ENCODE measurements around the gene P4HA2. TPM values are rescaled to one million over a fixed set of nuclear protein-coding genes. Genes with fewer than 3 reads are reported as not detected.
A peak's percentile ranks its signal among the peaks of the same experiment; 100 is the strongest.
"Not testable (repeated sequence)": the region's sequence is repeated elsewhere in the genome, so short reads cannot be mapped to it uniquely, and the experiment has no call there.

The P4HA2 gene
- total RNA-seq, 1 donor from 2014 or later, result 49.5 TPM

GRCh38 chr5:132176521-132176945 is 51.1 kb downstream of the P4HA2 start:
- peak; percentile 73 for DNase-seq
- peak overlapping the region; percentile 71 for H3K4me3 Mint-ChIP-seq
- intact Hi-C loops (cut with micrococcal nuclease), result loop anchor here (2.0 kb wide), 2 partner anchors 62 to 78 kb away; no protein-coding TSS in a partner anchor
- peaks cover 9% of the 10 kb centered on the region for H3K27me3 Mint-ChIP-seq
- H3K36me3 Mint-ChIP-seq (ENCODE audit: low read depth), result peaks cover 4% of the 10 kb centered on the region
- peak overlapping the region; percentile 80 for H3K27ac Mint-ChIP-seq
- no peaks in the 10 kb centered on the region for H3K9me3 Mint-ChIP-seq
- H3K4me1 Mint-ChIP-seq, result peaks cover 33% of the 10 kb centered on the region

GRCh38 chr5:132162945-132163344 is 64.7 kb downstream of the P4HA2 start:
- Mint-ChIP-seq H3K27me3 (peaks cover 19% of the 10 kb centered on the region), H3K9me3 (peaks cover 14% of the 10 kb centered on the region), H3K27ac (no peak overlapping the region), H3K4me3 (no peak overlapping the region), H3K36me3 (ENCODE audit: low read depth) (peaks cover 1% of the 10 kb centered on the region), H3K4me1 (peaks cover 2% of the 10 kb centered on the region)
- intact Hi-C loops (cut with micrococcal nuclease), result no loop called here
- no peak for DNase-seq

- Mint-ChIP-seq H3K27me3 (peaks cover 21% of the 10 kb centered on the region), H3K9me3 (peaks cover 17% of the 10 kb centered on the region)
- H3K27ac Mint-ChIP-seq; H3K4me3 Mint-ChIP-seq; H3K4me1 Mint-ChIP-seq; H3K36me3 Mint-ChIP-seq (ENCODE audit: low read depth); intact Hi-C loops (cut with micrococcal nuclease); DNase-seq: not testable (repeated sequence)
Measured at GRCh38 chr5:132161574-132162326, 65.9 kb downstream of the P4HA2 start.

GRCh38 chr5:132156413-132156812 is 71.2 kb downstream of the P4HA2 start:
- no peak for DNase-seq
- intact Hi-C loops (cut with micrococcal nuclease), result no loop called here
- peaks cover 11% of the 10 kb centered on the region for H3K36me3 Mint-ChIP-seq (ENCODE audit: low read depth)
- peaks cover 2% of the 10 kb centered on the region for H3K4me1 Mint-ChIP-seq
- peaks cover 44% of the 10 kb centered on the region for H3K9me3 Mint-ChIP-seq
- peaks cover 26% of the 10 kb centered on the region for H3K27me3 Mint-ChIP-seq
- no peak overlapping the region for H3K4me3 Mint-ChIP-seq
- no peak overlapping the region for H3K27ac Mint-ChIP-seq

GRCh38 chr5:132150565-132150964 is 77.1 kb downstream of the P4HA2 start:
- Mint-ChIP-seq H3K27ac (no peak overlapping the region), H3K4me3 (no peak overlapping the region), H3K36me3 (ENCODE audit: low read depth) (peaks cover 9% of the 10 kb centered on the region), H3K27me3 (peaks cover 40% of the 10 kb centered on the region), H3K4me1 (no peaks in the 10 kb centered on the region), H3K9me3 (peaks cover 39% of the 10 kb centered on the region)
- intact Hi-C loops (cut with micrococcal nuclease), result no loop called here
- DNase-seq, result no peak

- Mint-ChIP-seq H3K4me1 (no peaks in the 10 kb centered on the region), H3K4me3 (no peak overlapping the region), H3K27me3 (peaks cover 32% of the 10 kb centered on the region), H3K27ac (no peak overlapping the region), H3K9me3 (peaks cover 26% of the 10 kb centered on the region), H3K36me3 (ENCODE audit: low read depth) (peaks cover 4% of the 10 kb centered on the region)
- intact Hi-C loops (cut with micrococcal nuclease), result no loop called here
- DNase-seq, result no peak
Measured at GRCh38 chr5:132147663-132148062, 80.0 kb downstream of the P4HA2 start.

- intact Hi-C loops (cut with micrococcal nuclease); H3K4me3 Mint-ChIP-seq; H3K4me1 Mint-ChIP-seq; DNase-seq; H3K27ac Mint-ChIP-seq; H3K36me3 Mint-ChIP-seq (ENCODE audit: low read depth): not testable (repeated sequence)
- Mint-ChIP-seq H3K9me3 (peaks cover 23% of the 10 kb centered on the region), H3K27me3 (peaks cover 29% of the 10 kb centered on the region)
Measured at GRCh38 chr5:132145326-132145725, 82.3 kb downstream of the P4HA2 start.

- DNase-seq, result no peak
- H3K4me3 Mint-ChIP-seq, result no peak overlapping the region
- H3K4me1 Mint-ChIP-seq, result peaks cover 4% of the 10 kb centered on the region
- H3K36me3 Mint-ChIP-seq (ENCODE audit: low read depth), result peaks cover 9% of the 10 kb centered on the region
- H3K27me3 Mint-ChIP-seq, result peaks cover 33% of the 10 kb centered on the region
- intact Hi-C loops (cut with micrococcal nuclease), result no loop called here
- H3K27ac Mint-ChIP-seq, result no peak overlapping the region
- peaks cover 36% of the 10 kb centered on the region for H3K9me3 Mint-ChIP-seq
Measured at GRCh38 chr5:132143148-132143547, 84.5 kb downstream of the P4HA2 start.

GRCh38 chr5:132142459-132142858 is 85.2 kb downstream of the P4HA2 start:
- Mint-ChIP-seq H3K36me3 (ENCODE audit: low read depth) (peaks cover 9% of the 10 kb centered on the region), H3K27ac (no peak overlapping the region), H3K9me3 (peaks cover 38% of the 10 kb centered on the region), H3K27me3 (peaks cover 30% of the 10 kb centered on the region), H3K4me3 (no peak overlapping the region), H3K4me1 (peaks cover 7% of the 10 kb centered on the region)
- intact Hi-C loops (cut with micrococcal nuclease), result no loop called here
- peak; percentile 45 for DNase-seq

Other genes starting within 250 kb of the P4HA2 start
- 36.9 and 39.6 TPM in 2 replicates for gene ACSL6, start 216.2 kb downstream of the P4HA2 start, total RNA-seq
- 67.7 and 71.3 TPM in 2 replicates for gene IL3, start 167.2 kb downstream of the P4HA2 start, total RNA-seq
- gene CSF2, start 154.1 kb downstream of the P4HA2 start, total RNA-seq, result 1,084 and 1,122 TPM in 2 replicates
- gene PDLIM4, start 29.8 kb upstream of the P4HA2 start, total RNA-seq, result 0.72 and 0.78 TPM in 2 replicates
- gene SLC22A4, start 66.5 kb upstream of the P4HA2 start, total RNA-seq, result 1.1 and 2.1 TPM in 2 replicates
- gene SLC22A5, start 141.9 kb upstream of the P4HA2 start, total RNA-seq, result 4.9 and 5.5 TPM in 2 replicates